Common myeloid progenitor, CD34-positive (primary cell): ENCODE results near the gene FADS1.

ENCODE experiments used
- CTCF ChIA-PET: fragments of 350-600 bp; sonication (Branson Sonifier 250); formaldehyde crosslinking; loops from one replicate; lab custom pipeline; 2021; ENCODE audit warnings: antibody characterized with exemption; lab: Charles Lee
- POLR2A ChIA-PET: fragments of 350-600 bp; sonication (Branson Sonifier 250); formaldehyde crosslinking; loops from one replicate; lab custom pipeline; 2021; ENCODE audit warnings: antibody characterized with exemption; lab: Charles Lee
- DNase-seq, 3 donors: peaks; one replicate each; pipeline versions ENCODE4 v3.0.0 to v3.0.0-alpha.2; 2013
- H3K27ac ChIP-seq, 2 experiments: 1 replicate in 1 of 2; 2 replicates in 1 of 2; pipeline ENCODE4 v1.7.0; 2013; ENCODE audit warnings: inconsistent platforms in 2 of 2, low read length in 2 of 2, mild to moderate bottlenecking in 2 of 2, low read depth in 1 of 2, moderate library complexity in 1 of 2; ENCODE audit not compliant: severe bottlenecking in 2 of 2, insufficient read depth in 1 of 2, poor library complexity in 1 of 2
- H3K27me3 ChIP-seq, 5 experiments: replicated peaks in 2 of 5; 1 replicate in 3 of 5; 2 replicates in 2 of 5; pipeline versions ENCODE4 v1.6.1 to v1.7.0; 2013; ENCODE audit warnings: low read length in 4 of 5, mild to moderate bottlenecking in 2 of 5, moderate library complexity in 2 of 5, inconsistent platforms in 1 of 5; ENCODE audit not compliant: insufficient read depth in 5 of 5, control insufficient read depth in 4 of 5
- H3K36me3 ChIP-seq, 4 experiments: 1 replicate in 2 of 4; 2 replicates in 2 of 4; pipeline versions ENCODE4 v1.6.1 to v1.7.0; 2013; ENCODE audit warnings: low read length in 3 of 4, control low read depth in 1 of 4, mild to moderate bottlenecking in 1 of 4; ENCODE audit not compliant: control insufficient read depth in 4 of 4, insufficient read depth in 4 of 4
- H3K4me1 ChIP-seq, 4 experiments: 1 replicate in 3 of 4; 2 replicates in 1 of 4; pipeline versions ENCODE4 v1.6.1 to v1.7.1; 2013; ENCODE audit warnings: low read length in 3 of 4, mild to moderate bottlenecking in 3 of 4, control low read depth in 1 of 4, inconsistent platforms in 1 of 4, moderate library complexity in 1 of 4; ENCODE audit not compliant: control insufficient read depth in 4 of 4, insufficient read depth in 4 of 4; ENCODE audit errors: control extremely low read depth in 1 of 4
- H3K4me3 ChIP-seq, 7 experiments: 1 replicate in 4 of 7; 2 replicates in 3 of 7; pipeline versions ENCODE4 v1.5.1 to v1.7.0; 2013; ENCODE audit warnings: mild to moderate bottlenecking in 7 of 7, low read length in 6 of 7, moderate library complexity in 6 of 7, inconsistent platforms in 2 of 7, low read depth in 2 of 7, control low read depth in 1 of 7; ENCODE audit not compliant: insufficient read depth in 4 of 7, control insufficient read depth in 1 of 7; ENCODE audit errors: extremely low read depth in 1 of 7
- H3K9me3 ChIP-seq, 5 experiments: 1 replicate in 4 of 5; 2 replicates in 1 of 5; pipeline versions ENCODE4 v1.6.1 to v1.7.1; 2013; ENCODE audit warnings: low read length in 4 of 5, mild to moderate bottlenecking in 2 of 5, inconsistent platforms in 1 of 5, low read depth in 1 of 5, moderate library complexity in 1 of 5; ENCODE audit not compliant: control insufficient read depth in 4 of 5, insufficient read depth in 2 of 5; ENCODE audit errors: control extremely low read depth in 1 of 5
- WGBS: methylation state at CpG from one replicate; pipeline ENCODE4 v1.1.5; 2013; ENCODE audit not compliant: insufficient coverage; 5-methylcytosine and 5-hydroxymethylcytosine counted together

The FADS1 gene

GRCh38 chr11:61827571-61828378 is 11.0 kb upstream of the FADS1 start, which contains the start of gene FADS2:
Gene FADS2, plus strand, starts transcription at chr11:61828300. Its CDS starts 91 bp downstream, at chr11:61828391.
- peak within 1 kb of the TSS; percentile 64 to 79 for H3K27ac ChIP-seq
- H3K9me3 ChIP-seq, result no peaks in the 10 kb centered on the region
- CTCF ChIA-PET, result interaction anchor here (0.6 to 4.8 kb wide), 9 partner anchors 11 to 77 kb away, joined by 3 to 50 read pairs (median 3); partner anchors contain the start of gene FADS1
- no peaks in the 10 kb centered on the region for H3K27me3 ChIP-seq
- POLR2A ChIA-PET, result interaction anchor here (0.6 to 3.4 kb wide), 2 partner anchors 11 to 393 kb away, joined by 3 to 40 read pairs; partner anchors contain the start of gene FADS1
- peaks cover 24 to 61% (median 54%) of the 10 kb centered on the region in 4 experiments for H3K4me1 ChIP-seq
- H3K4me3 ChIP-seq, result peak within 1 kb of the TSS; percentile 53 to 97 (median 84)
- 0% methylated on average over 51 of the region's 83 CpGs for WGBS
- H3K36me3 ChIP-seq, result peaks cover 0 to 29% (median 0%) of the 10 kb centered on the region in 4 experiments
- peak; percentile 81 to 92 (median 89) for DNase-seq

- CTCF ChIA-PET, result interaction anchor here (0.6 to 4.8 kb wide), 5 partner anchors 10 to 74 kb away, joined by 3 to 50 read pairs (median 9); partner anchors contain the start of gene FADS1
- H3K36me3 ChIP-seq, result peaks cover 0 to 22% (median 0%) of the 10 kb centered on the region in 4 experiments
- no peaks in the 10 kb centered on the region for H3K9me3 ChIP-seq
- H3K4me3 ChIP-seq, result peak overlapping the region; percentile 53 to 97 (median 84)
- WGBS, result 6% methylated on average over 17 of the region's 23 CpGs
- peak; percentile 78 to 90 (median 89) for DNase-seq
- peak overlapping the region; percentile 64 to 79 for H3K27ac ChIP-seq
- H3K27me3 ChIP-seq, result no peaks in the 10 kb centered on the region
- H3K4me1 ChIP-seq, result peaks cover 24 to 54% (median 48%) of the 10 kb centered on the region in 4 experiments
- POLR2A ChIA-PET, result interaction anchor here (3.4 kb wide), 1 partner anchor 11 kb away, joined by 40 read pairs; the partner anchor contains the start of gene FADS1
These were observed 10.2 kb upstream of the FADS1 start for GRCh38 chr11:61826930-61827570.

- no peak overlapping the region for H3K27ac ChIP-seq
- H3K36me3 ChIP-seq, result no peaks in the 10 kb centered on the region
- POLR2A ChIA-PET, result no interaction called here
- H3K9me3 ChIP-seq, result no peaks in the 10 kb centered on the region
- no peaks in the 10 kb centered on the region for H3K27me3 ChIP-seq
- no peak overlapping the region for H3K4me3 ChIP-seq
- DNase-seq, result no peak
- H3K4me1 ChIP-seq, result peaks cover 3 to 23% (median 20%) of the 10 kb centered on the region in 4 experiments
- WGBS, result no CpG with 5 or more reads among the region's 2 CpGs
- CTCF ChIA-PET, result interaction anchor here (1.1 to 12.4 kb wide), 5 partner anchors 9 to 52 kb away, joined by 3 to 218 read pairs (median 3); partner anchors contain the start of genes FEN1 and TMEM258
These were observed 3.4 kb upstream of the FADS1 start for GRCh38 chr11:61820174-61820573.

GRCh38 chr11:61817471-61818202 is 834 bp upstream of the FADS1 start:
- Histone ChIP-seq H3K27me3 (no peaks in the 10 kb centered on the region), H3K36me3 (peaks cover 1 to 15% (median 4%) of the 10 kb centered on the region in 4 experiments), H3K4me1 (peaks cover 3 to 31% (median 27%) of the 10 kb centered on the region in 4 experiments), H3K4me3 (peak overlapping the region in 6 of 7 experiments; percentile 16 to 97 (median 94)), H3K9me3 (no peaks in the 10 kb centered on the region), H3K27ac (peak overlapping the region; percentile 61 to 91)
- WGBS, result 93% methylated on average over 2 of the region's 6 CpGs
- CTCF ChIA-PET, result interaction anchor here (0.7 to 12.4 kb wide), 6 partner anchors 10 to 120 kb away, joined by 3 to 218 read pairs (median 11); partner anchors contain the start of genes FADS2, FEN1 and TMEM258
- POLR2A ChIA-PET, result interaction anchor here (3.9 to 4.9 kb wide), 2 partner anchors 11 to 17 kb away, joined by 24 to 40 read pairs; partner anchors contain the start of gene FADS2
- DNase-seq, result no peak

DNA sequence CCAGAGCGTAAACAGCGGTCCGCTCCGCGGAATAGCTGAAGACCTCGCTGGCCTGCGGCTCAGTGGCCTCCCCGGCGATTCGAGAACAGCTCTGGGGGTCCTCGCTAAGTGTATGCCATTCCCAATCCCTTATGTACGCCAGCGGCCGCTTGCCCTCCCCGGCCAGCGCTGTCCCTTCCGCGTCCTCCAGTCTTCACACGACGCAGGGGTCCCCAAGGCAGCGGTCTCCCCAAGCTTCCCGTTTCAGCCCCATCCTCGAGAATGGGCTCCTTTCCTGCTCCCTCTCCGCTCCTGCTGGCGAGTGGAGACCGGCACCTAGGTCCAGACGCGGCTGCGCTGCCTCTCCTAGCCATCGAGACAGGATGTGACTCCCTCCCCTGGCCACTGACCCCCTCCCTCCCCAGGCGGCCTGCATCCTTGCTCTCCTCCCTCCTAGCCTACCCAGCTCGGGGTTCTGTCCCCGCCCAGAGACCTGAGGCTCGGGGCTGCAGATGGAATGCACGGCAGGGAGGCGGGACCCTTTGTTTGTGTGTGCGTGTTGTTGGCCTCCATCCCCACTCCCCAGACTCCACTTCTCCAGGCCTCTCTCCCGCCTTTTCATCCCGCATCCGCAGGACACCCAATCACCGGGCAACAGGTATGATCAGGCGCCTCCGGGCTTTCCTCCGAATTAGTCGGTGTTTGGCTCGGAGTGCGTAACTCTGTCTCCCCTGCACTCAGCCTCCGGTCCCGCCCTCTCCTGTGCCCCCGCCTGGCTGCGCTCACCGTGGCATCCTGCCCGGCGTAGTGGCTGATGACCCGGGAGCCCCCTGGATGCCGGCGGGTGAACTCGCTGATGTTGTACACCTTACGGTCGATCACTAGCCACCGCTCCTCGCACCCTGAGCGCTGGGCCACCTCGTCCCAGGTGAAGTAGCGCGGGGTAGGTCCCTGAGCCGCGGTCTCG is 740 bp downstream of the FADS1 start:
- WGBS, result under 1% methylated on average over 60 of the region's 69 CpGs
- H3K27ac ChIP-seq, result peak overlapping the region; percentile 58 to 91

More for the DNA sequence above, 740 bp downstream of the FADS1 start:
- ChIA-PET POLR2A (interaction anchor here (0.9 to 4.9 kb wide), 5 partner anchors 12 to 55 kb away, joined by 3 to 40 read pairs (median 5); partner anchors contain the start of gene FADS2), CTCF (interaction anchor here (0.5 to 12.4 kb wide), 7 partner anchors 12 to 733 kb away, joined by 3 to 218 read pairs (median 4); partner anchors contain the start of genes FADS2, FEN1 and TMEM258)
- H3K4me1 ChIP-seq, result peaks cover 3 to 31% (median 25%) of the 10 kb centered on the region in 4 experiments
- peaks cover 6 to 31% (median 17%) of the 10 kb centered on the region in 4 experiments for H3K36me3 ChIP-seq
- DNase-seq, result peak; percentile 85 to 91 (median 86)
- no peaks in the 10 kb centered on the region for H3K9me3 ChIP-seq
- peak overlapping the region; percentile 79 to 97 (median 93) for H3K4me3 ChIP-seq
- H3K27me3 ChIP-seq, result no peaks in the 10 kb centered on the region
